H1 (cell line): ENCODE data around the gene HSF4. TPM values are rescaled to one million over a fixed set of nuclear protein-coding genes. Genes with fewer than 3 reads are reported as not detected.

Experiments used
- CTCF ChIA-PET: fragments of 300-600 bp; sonication (Branson Sonifier 250); formaldehyde crosslinking; loops from one replicate; lab custom pipeline; 2021; ENCODE audit not compliant: partially characterized antibody; lab: Charles Lee
- POLR2A ChIA-PET: fragments of 300-600 bp; sonication (Branson Sonifier 250); formaldehyde crosslinking; loops from one replicate; lab custom pipeline; 2021; ENCODE audit warnings: inconsistent platforms; ENCODE audit not compliant: partially characterized antibody; lab: Charles Lee
- DNase-seq, 2 experiments: peaks; one replicate each; pipeline versions ENCODE4 v3.0.0 to v3.0.0-alpha.2; 2010 to 2022; ENCODE audit warnings: low spot score in 2 of 2, low read depth in 1 of 2, mixed read lengths in 1 of 2
- FAIRE-seq: peaks from 2 replicates; lab custom pipeline; 2011; peaks lifted over from hg19 to GRCh38; lab: Jason Lieb, UNC
- H2AFZ ChIP-seq: 2 replicates; pipeline ENCODE4 v1.8.1; 2012; ENCODE audit warnings: low read length, inconsistent platforms
- H2AK5ac ChIP-seq: 2 replicates; pipeline ENCODE4 v1.6.1; 2013; ENCODE audit warnings: low read depth, low read length
- H2BK120ac ChIP-seq: replicated peaks from 2 replicates; pipeline ENCODE3; 2013; ENCODE audit warnings: low read depth, low read length, inconsistent platforms
- H2BK12ac ChIP-seq: 2 replicates; pipeline ENCODE4 v1.6.1; 2013; ENCODE audit warnings: low read depth, low read length
- H2BK15ac ChIP-seq: 2 replicates; pipeline ENCODE4 v1.6.1; 2013; ENCODE audit warnings: low read length
- H2BK20ac ChIP-seq: 2 replicates; pipeline ENCODE4 v1.6.1; 2013; ENCODE audit warnings: low read length
- H2BK5ac ChIP-seq: 2 replicates; pipeline ENCODE4 v1.6.1; 2013; ENCODE audit warnings: low read depth, low read length
- H3K14ac ChIP-seq: 2 replicates; pipeline ENCODE4 v1.6.1; 2013; ENCODE audit warnings: inconsistent platforms; ENCODE audit not compliant: insufficient read length
- H3K18ac ChIP-seq: 2 replicates; pipeline ENCODE4 v1.6.1; 2013; ENCODE audit warnings: low read length; ENCODE audit errors: extremely low read depth
- H3K23ac ChIP-seq: 2 replicates; pipeline ENCODE4 v1.6.1; 2013; ENCODE audit warnings: inconsistent platforms; ENCODE audit not compliant: insufficient read length
- H3K23me2 ChIP-seq: 2 replicates; pipeline ENCODE4 v1.6.1; 2013; ENCODE audit warnings: low read depth, low read length
- H3K27ac ChIP-seq: 2 replicates; pipeline ENCODE4 v1.6.1; 2011; ENCODE audit warnings: low read depth, low read length, inconsistent platforms
- H3K27me3 ChIP-seq, 4 experiments: replicated peaks in 1 of 4; 1 replicate in 1 of 4; 2 replicates in 3 of 4; pipeline versions ENCODE4 v1.6.1 to v1.8.1; 2011 to 2013; ENCODE audit warnings: low read length in 3 of 4, mild to moderate bottlenecking in 3 of 4, inconsistent platforms in 2 of 4, mixed read lengths in 2 of 4, moderate library complexity in 1 of 4; ENCODE audit not compliant: control insufficient read depth in 3 of 4, insufficient read depth in 3 of 4; ENCODE audit errors: extremely low read depth in 1 of 4
- H3K36me3 ChIP-seq, 4 experiments: 2 replicates each; pipeline versions ENCODE4 v1.6.1 to v1.8.1; 2011 to 2013; ENCODE audit warnings: mild to moderate bottlenecking in 4 of 4, low read length in 3 of 4, moderate library complexity in 2 of 4, control low read depth in 1 of 4, inconsistent platforms in 1 of 4; ENCODE audit not compliant: insufficient read depth in 4 of 4, control insufficient read depth in 2 of 4
- H3K4ac ChIP-seq: replicated peaks from 2 replicates; pipeline ENCODE3; 2013; ENCODE audit warnings: low read length, low read depth, mixed read lengths, inconsistent platforms; ENCODE audit not compliant: insufficient read length
- H3K4me1 ChIP-seq, 4 experiments: replicated peaks in 1 of 4; 1 replicate in 1 of 4; 2 replicates in 3 of 4; pipeline versions ENCODE4 v1.6.1 to v1.8.1; 2011 to 2013; ENCODE audit warnings: low read length in 3 of 4, inconsistent platforms in 2 of 4, mixed read lengths in 1 of 4; ENCODE audit not compliant: insufficient read depth in 4 of 4, control insufficient read depth in 3 of 4
- H3K4me2 ChIP-seq, 2 experiments: 2 replicates each; pipeline versions ENCODE4 v1.6.1 to v1.8.1; 2011 to 2013; ENCODE audit warnings: low read depth in 2 of 2, low read length in 2 of 2, control low read depth in 1 of 2, inconsistent platforms in 1 of 2, mild to moderate bottlenecking in 1 of 2; ENCODE audit not compliant: insufficient read depth in 1 of 2
- H3K4me3 ChIP-seq, 4 experiments: fragments of 200-600, 300-600 bp in 1 of 4; sonication (generic), shearing (Covaris generic), sonication (Bioruptor Twin) in 1 of 4; 2 replicates each; pipeline versions ENCODE4 v1.5.1 to v1.8.1; 2011 to 2016; ENCODE audit warnings: low read length in 4 of 4, low read depth in 3 of 4, control low read depth in 2 of 4, inconsistent platforms in 2 of 4, mild to moderate bottlenecking in 2 of 4, mixed read lengths in 1 of 4, moderate library complexity in 1 of 4; ENCODE audit not compliant: insufficient read depth in 2 of 4; ENCODE audit errors: extremely low read depth in 1 of 4
- H3K56ac ChIP-seq: replicated peaks from 2 replicates; pipeline ENCODE3; 2013; ENCODE audit warnings: low read depth, mild to moderate bottlenecking, mixed read lengths, low read length, inconsistent platforms; ENCODE audit not compliant: insufficient read length
- H3K79me1 ChIP-seq: 2 replicates; pipeline ENCODE4 v1.6.1; 2013; ENCODE audit warnings: low read depth, low read length, control low read depth
- H3K79me2 ChIP-seq, 2 experiments: 2 replicates each; pipeline versions ENCODE4 v1.6.1 to v1.8.1; 2012 to 2013; ENCODE audit warnings: low read length in 2 of 2, mild to moderate bottlenecking in 2 of 2, inconsistent platforms in 1 of 2; ENCODE audit not compliant: insufficient read depth in 2 of 2, control insufficient read depth in 1 of 2
- H3K9ac ChIP-seq, 4 experiments: replicated peaks in 1 of 4; 1 replicate in 1 of 4; 2 replicates in 3 of 4; pipeline versions ENCODE4 v1.6.1 to v1.8.1; 2011 to 2013; ENCODE audit warnings: low read depth in 3 of 4, low read length in 3 of 4, control low read depth in 2 of 4, mild to moderate bottlenecking in 2 of 4, moderate library complexity in 2 of 4, inconsistent platforms in 1 of 4; ENCODE audit errors: extremely low read depth in 1 of 4
- H3K9me3 ChIP-seq, 2 experiments: 2 replicates each; pipeline versions ENCODE4 v1.6.1 to v1.8.1; 2012 to 2013; ENCODE audit warnings: mild to moderate bottlenecking in 2 of 2, moderate library complexity in 2 of 2, control low read depth in 1 of 2, inconsistent platforms in 1 of 2, low read depth in 1 of 2, low read length in 1 of 2, mixed read lengths in 1 of 2; ENCODE audit not compliant: insufficient read depth in 2 of 2
- H4K20me1 ChIP-seq, 2 experiments: replicated peaks in 1 of 2; 2 replicates each; pipeline versions ENCODE3 to v1.8.1; 2011 to 2013; ENCODE audit warnings: inconsistent platforms in 2 of 2, low read length in 2 of 2, mild to moderate bottlenecking in 1 of 2; ENCODE audit not compliant: insufficient read depth in 2 of 2, control insufficient read depth in 1 of 2
- H4K5ac ChIP-seq: 2 replicates; pipeline ENCODE4 v1.6.1; 2013; ENCODE audit warnings: low read length, low read depth, mixed read lengths, inconsistent platforms; ENCODE audit not compliant: insufficient read length
- H4K8ac ChIP-seq: 2 replicates; pipeline ENCODE4 v1.8.0; 2013; ENCODE audit warnings: mild to moderate bottlenecking, moderate library complexity, low read length, inconsistent platforms; ENCODE audit not compliant: insufficient read depth; ENCODE audit errors: extremely low read depth
- H4K91ac ChIP-seq: replicated peaks from 2 replicates; pipeline ENCODE3; 2013; ENCODE audit warnings: low read length, mixed read lengths, inconsistent platforms; ENCODE audit not compliant: insufficient read length
- JUND ChIP-seq: IDR thresholded peaks from 2 replicates; pipeline ENCODE4 v1.6.1; 2011; ENCODE audit warnings: mild to moderate bottlenecking, improper control_type of control experiment, low read length
- SIX5 ChIP-seq: IDR thresholded peaks from 2 replicates; pipeline ENCODE4 v1.6.1; 2011; ENCODE audit warnings: mild to moderate bottlenecking, low read depth, low read length
- SRF ChIP-seq: IDR thresholded peaks from 2 replicates; pipeline ENCODE4 v1.6.1; 2011; ENCODE audit warnings: mild to moderate bottlenecking, low read depth, low read length, moderate library complexity
- TBP ChIP-seq: IDR thresholded peaks from 2 replicates; pipeline ENCODE4 v1.6.1; 2011; ENCODE audit warnings: low read depth, low read length, improper control_type of control experiment
- TEAD4 ChIP-seq: IDR thresholded peaks from 2 replicates; pipeline ENCODE4 v1.6.1; 2012; ENCODE audit warnings: low read depth, low read length, inconsistent platforms, mixed read lengths
- WGBS, 2 experiments: shearing (Covaris generic) in 1 of 2; methylation state at CpG; one replicate each; pipeline versions ENCODE4 v1.1.6 to v1.1.7; 2013 to 2015; ENCODE audit warnings: low lambda C conversion rate in 2 of 2, mixed read lengths in 2 of 2, inconsistent platforms in 1 of 2, low coverage in 1 of 2, missing lambda C conversion rate in 1 of 2; ENCODE audit not compliant: insufficient replicate concordance in 2 of 2, insufficient coverage in 1 of 2, insufficient read length in 1 of 2; ENCODE audit errors: extremely low coverage in 1 of 2, missing lambda C conversion rate in 1 of 2; 5-methylcytosine and 5-hydroxymethylcytosine counted together
- polyA plus RNA-seq, 7 experiments: library from polyadenylated mRNA; depleted of rRNA in 3 of 7; stranded (reverse) in 5 of 7; unstranded in 2 of 7; fragments of >200 nt in 5 of 7; fragments of 200-250 nt in 2 of 7; gene quantifications; 1 replicate in 5 of 7; 2 replicates in 1 of 7; 4 replicates in 1 of 7; pipeline versions ENCODE4 v1.2.1 to v1.2.3, GENCODE V29; 2011 to 2013; ENCODE audit warnings: missing spikeins in 2 of 7, mixed read lengths in 2 of 7
- total RNA-seq: library from RNA; stranded (reverse); fragmentation: NEBNext Ultra II Directional; extraction: Animal tissue kit (Norgen Biotek cat#: 25700); gene quantifications from 2 replicates; pipeline ENCODE4 v1.2.1, GENCODE V29; 2021

HSF4 gene
- total and polyA plus RNA-seq, 2 of the 8 experiments (the other 6 are each of a cell fraction or from before 2014, with no cell fraction given), result 0.14 TPM; not detected in 1

- no peak overlapping the region for H4K91ac ChIP-seq
- TF ChIP-seq TBP (no peak), JUND (no peak), TEAD4 (no peak), SIX5 (no peak), SRF (no peak)
- H3K27me3 ChIP-seq, result no peaks in the 10 kb centered on the region
- peaks cover 18 to 44% (median 34%) of the 10 kb centered on the region in 4 experiments for H3K36me3 ChIP-seq
- H2BK120ac ChIP-seq, result no peak overlapping the region
- H2BK5ac ChIP-seq, result no peak overlapping the region
- ChIA-PET CTCF (interaction anchor here (0.6 to 8.7 kb wide), 29 partner anchors 11 to 241 kb away, joined by 3 to 111 read pairs (median 5); partner anchors contain the start of genes EXOC3L1, MATCAP1, NOL3 and TMEM208), POLR2A (interaction anchor here (0.7 to 2.2 kb wide), 15 partner anchors 8 to 254 kb away, joined by 3 to 12 read pairs (median 4); partner anchors contain the start of genes EXOC3L1, FHOD1, MATCAP1 and NOL3)
- WGBS, 2 experiments, result 81% methylated on average over 6 of the region's 6 CpGs; no CpG with 5 or more reads in 1 of the 2 experiments
- H3K9ac ChIP-seq, result no peak overlapping the region; a peak in 1 of 7 replicates
- H3K4me3 ChIP-seq, result no peak overlapping the region
- no peak overlapping the region for H2AK5ac ChIP-seq
- peaks cover 4 to 10% of the 10 kb centered on the region in 2 experiments; a peak in 3 of 4 replicates for H3K79me2 ChIP-seq
- H3K56ac ChIP-seq, result no peak overlapping the region
- no peak overlapping the region for H3K27ac ChIP-seq
- H4K20me1 ChIP-seq, result peaks cover 2 to 25% of the 10 kb centered on the region in 2 experiments
- no peak overlapping the region for H3K14ac ChIP-seq
- H2BK12ac ChIP-seq, result no peak overlapping the region
- H2BK15ac ChIP-seq, result no peak overlapping the region
- no peak overlapping the region for H2AFZ ChIP-seq
- FAIRE-seq (no peak), DNase-seq (no peak)
- H3K4ac ChIP-seq, result no peak overlapping the region
- 0 out of 2 replicates have a peak, but pooled peaks cover 7% of the 10 kb centered on the region for H3K79me1 ChIP-seq
- H3K4me2 ChIP-seq, result no peak overlapping the region; a peak in 1 of 4 replicates
- H3K23ac ChIP-seq, result no peak overlapping the region
- no peak overlapping the region for H2BK20ac ChIP-seq
- H4K5ac ChIP-seq, result no peak overlapping the region
- peaks cover 9% of the 10 kb centered on the region; the same call in 1 of the 2 replicates for H3K23me2 ChIP-seq
- peaks cover 0 to 17% (median 10%) of the 10 kb centered on the region in 4 experiments; a peak in 5 of 7 replicates for H3K4me1 ChIP-seq
- H3K9me3 ChIP-seq, result no peaks in the 10 kb centered on the region
- H4K8ac ChIP-seq, result no peak overlapping the region
- H3K18ac ChIP-seq, result no peak overlapping the region
Measured at GRCh38 chr16:67197704-67198103, 33.2 kb downstream of the HSF4 start.
